Keratinocyte (primary cell): ENCODE data around the gene KCNMA1.

ENCODE experiments used
- EZH2 ChIP-seq: IDR thresholded peaks from one replicate; pipeline ENCODE4 v1.6.1; 2012; ENCODE audit warnings: inconsistent platforms, mild to moderate bottlenecking, low read length, moderate library complexity
- TF ChIP-seq, protein P1 (sequence below), 3 experiments: IDR thresholded peaks in 1 of 3; conservative IDR thresholded peaks in 1 of 3; optimal IDR thresholded peaks in 1 of 3; 2 replicates in 2 of 3; 3 replicates in 1 of 3; pipeline versions ENCODE3 to v1.5.1; 2011; ENCODE audit warnings: low read length in 3 of 3, mild to moderate bottlenecking in 3 of 3, moderate library complexity in 2 of 3, control low read depth in 1 of 3, inconsistent platforms in 1 of 3; ENCODE audit not compliant: insufficient read depth in 2 of 3; ENCODE audit errors: extremely low read depth in 1 of 3

DNA sequence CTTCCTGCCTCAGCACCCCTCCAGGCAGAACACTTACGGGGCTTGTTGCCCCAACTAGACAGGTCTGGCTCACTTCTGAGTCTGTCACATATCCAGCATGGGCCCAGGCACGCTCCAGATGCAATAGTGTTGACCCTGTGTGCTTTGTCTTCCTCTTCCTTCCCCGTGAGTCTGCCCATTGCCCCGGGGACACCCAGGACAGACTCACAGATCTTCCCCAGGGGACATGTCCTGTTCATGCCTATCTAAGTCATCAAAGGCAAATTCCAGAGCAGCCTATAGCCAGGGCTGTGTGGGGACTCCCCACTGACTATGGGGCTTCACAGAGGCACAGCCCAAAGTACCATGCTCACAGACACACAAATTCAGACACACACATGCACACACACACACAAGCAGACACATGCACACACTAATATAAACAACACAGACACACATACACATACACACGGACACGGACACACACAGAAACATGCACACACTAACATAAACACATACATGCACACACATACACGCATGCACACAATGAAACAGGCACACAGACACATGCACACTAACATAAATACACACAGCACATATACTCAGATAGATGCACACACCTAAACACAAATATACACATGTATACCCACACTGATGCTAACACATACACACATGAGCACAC, 175.8 kb downstream of the KCNMA1 start:
- TF ChIP-seq, protein P1, sequence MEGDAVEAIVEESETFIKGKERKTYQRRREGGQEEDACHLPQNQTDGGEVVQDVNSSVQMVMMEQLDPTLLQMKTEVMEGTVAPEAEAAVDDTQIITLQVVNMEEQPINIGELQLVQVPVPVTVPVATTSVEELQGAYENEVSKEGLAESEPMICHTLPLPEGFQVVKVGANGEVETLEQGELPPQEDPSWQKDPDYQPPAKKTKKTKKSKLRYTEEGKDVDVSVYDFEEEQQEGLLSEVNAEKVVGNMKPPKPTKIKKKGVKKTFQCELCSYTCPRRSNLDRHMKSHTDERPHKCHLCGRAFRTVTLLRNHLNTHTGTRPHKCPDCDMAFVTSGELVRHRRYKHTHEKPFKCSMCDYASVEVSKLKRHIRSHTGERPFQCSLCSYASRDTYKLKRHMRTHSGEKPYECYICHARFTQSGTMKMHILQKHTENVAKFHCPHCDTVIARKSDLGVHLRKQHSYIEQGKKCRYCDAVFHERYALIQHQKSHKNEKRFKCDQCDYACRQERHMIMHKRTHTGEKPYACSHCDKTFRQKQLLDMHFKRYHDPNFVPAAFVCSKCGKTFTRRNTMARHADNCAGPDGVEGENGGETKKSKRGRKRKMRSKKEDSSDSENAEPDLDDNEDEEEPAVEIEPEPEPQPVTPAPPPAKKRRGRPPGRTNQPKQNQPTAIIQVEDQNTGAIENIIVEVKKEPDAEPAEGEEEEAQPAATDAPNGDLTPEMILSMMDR (optimal IDR thresholded peaks at IDR 0.05 in 1 of 3, IDR thresholded peaks at IDR 0.05 in 1 of 3, conservative IDR thresholded peaks at IDR 0.05 in 1 of 3; ENCODE audit: extremely low read depth in 1 of 3, insufficient read depth in 2 of 3, low read length in 3 of 3) = no peak
- TF ChIP-seq EZH2 = no peak
